Fibroblast of peridontal ligament (primary cell): ENCODE results near the gene SLC30A3.

Experiments used
- DNase-seq: peaks from one replicate; pipeline ENCODE4 v3.0.0-alpha.2; 2010; ENCODE audit errors: extremely low read depth

SLC30A3 gene

DNA sequence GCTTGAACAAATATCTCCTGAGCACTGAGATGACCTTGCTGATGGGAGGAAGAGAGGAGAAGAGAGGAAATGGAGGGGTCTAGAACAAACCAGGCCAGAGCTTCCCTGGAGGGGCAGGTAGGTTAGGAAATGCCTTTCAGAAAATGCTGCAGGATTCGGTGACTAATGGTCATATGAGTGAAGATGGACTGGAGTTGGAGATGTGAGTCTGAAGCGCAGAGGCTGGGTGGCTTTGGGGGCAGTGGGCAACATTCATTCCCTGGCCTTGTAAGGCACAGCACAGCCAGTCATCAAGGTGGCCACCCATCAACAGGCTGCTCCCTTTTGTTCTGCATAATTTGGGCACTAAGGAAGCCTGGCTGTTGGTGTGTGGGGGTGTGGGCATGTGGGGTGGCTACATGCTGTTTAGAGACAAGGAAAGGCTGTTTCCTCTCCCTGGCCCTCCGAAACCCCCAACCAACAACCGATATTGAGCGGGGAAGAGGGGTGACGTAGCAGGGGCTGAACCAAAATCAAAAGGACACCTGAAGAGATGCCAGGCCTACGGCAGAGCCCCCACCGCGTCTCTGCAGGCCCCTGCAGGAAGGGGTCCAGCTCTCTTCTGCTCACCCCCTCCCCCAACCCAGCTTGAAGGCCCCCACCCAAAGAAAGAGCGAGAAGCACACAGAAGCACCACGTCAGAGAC lies 1.5 kb downstream of the SLC30A3 start:
- DNase-seq, result no peak

DNA sequence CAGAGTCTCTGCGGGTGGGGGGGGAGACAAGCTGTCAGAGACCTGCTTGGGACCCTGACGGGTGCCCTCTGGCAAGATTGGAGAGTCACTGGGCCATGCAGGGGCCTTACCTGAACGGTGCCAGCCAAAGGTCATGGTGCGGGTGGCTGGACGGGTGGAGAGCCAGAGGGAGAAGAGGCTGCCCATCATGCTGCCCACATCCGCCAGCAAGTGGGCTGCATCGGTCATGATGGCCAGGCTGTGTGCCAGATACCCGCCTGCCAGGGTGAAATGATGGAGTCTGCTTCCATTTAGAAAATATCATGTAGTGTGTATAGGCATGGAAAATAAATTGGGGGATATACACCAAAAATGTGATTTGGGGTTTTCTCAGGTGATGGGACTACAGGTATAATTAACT lies 4.8 kb downstream of the SLC30A3 start:
- no peak for DNase-seq

DNA sequence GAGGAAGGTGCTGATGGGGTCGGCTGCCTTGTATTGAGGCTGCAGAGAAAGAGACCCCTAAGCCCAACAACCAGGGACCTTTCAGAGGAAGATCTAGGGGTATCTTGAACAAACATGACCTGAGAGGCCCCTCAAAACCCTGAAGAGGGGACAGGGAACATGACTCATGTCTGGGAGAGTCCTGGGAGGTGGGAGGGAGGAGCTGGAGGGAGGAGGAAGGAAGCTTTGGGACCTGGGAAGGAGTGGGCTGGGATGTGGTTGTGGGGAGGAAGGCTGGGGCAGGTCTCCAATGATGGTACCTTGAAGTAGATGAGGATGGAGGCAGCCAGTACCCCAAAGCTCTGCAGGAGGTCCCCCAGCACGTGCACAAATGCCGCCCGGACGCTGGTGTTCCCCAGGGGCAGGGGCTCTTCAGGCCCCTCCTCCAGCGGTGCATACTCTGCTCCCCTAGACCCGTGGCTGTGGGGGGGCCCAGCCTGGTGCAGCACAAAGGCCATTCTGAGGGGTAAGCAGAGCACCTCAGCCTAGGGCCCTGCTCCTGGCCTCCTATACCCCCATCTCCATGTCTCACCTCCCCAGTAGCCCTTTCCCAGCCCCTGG lies 5.9 kb downstream of the SLC30A3 start:
- DNase-seq, result no peak

DNA sequence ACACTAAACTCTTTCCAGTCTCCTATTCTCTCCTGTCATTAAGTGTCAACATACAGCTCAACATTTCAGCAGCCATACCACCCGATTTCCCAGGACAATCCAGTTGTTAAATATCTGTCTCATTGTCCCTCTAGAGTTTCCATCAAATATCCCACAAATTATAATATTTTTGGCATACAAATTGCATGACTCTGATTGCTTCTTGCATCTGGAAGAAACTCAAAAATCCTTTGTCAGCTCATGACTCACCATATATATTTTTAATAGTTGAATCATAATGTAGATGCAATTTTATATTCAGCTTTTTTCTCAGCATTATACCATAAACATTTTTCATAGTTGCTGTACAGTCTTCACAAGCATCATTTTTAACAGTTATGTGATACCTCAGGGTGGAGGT lies 7.2 kb downstream of the SLC30A3 start:
- peak; percentile 75 for DNase-seq

DNA sequence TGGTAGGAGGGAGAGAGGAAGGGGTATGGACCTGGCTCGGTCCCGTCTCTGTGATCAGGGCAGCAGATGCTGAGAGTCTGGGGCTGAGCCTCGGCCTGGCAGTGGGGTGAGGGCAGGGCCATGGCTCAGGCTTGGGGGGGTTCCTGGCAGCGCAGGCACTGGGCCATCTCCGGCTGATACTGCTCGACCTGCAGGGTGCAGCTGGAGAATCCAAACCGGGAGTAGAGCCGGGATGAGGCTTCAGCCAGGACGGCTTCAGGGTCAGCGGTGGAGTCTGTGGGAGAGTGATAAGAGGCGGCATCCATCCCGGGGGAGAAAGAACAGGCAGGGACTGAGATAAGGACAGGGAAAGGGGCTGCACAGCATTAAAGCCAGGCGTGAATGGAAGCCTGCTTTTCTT lies 7.7 kb downstream of the SLC30A3 start:
- no peak for DNase-seq

DNA sequence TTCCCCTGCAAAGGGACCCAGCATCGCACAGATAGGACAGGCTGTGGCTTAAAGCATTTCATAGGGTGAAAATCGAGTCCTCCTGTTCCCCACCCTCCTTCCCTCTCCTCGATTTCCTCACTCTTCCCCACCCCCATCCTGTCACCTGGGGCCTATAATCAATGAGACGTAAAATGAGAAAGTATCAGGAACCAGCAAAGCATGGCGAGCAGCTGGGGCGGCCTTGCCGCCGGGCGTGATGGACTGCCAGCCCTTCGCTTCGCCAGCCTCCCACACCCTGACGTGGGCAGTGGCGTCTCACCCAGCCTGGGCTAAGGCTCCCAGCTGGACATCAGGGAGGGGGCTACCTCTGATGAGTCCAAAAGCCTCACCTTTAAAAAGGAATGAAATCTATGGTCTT lies 11.1 kb downstream of the SLC30A3 start:
- no peak for DNase-seq

DNA sequence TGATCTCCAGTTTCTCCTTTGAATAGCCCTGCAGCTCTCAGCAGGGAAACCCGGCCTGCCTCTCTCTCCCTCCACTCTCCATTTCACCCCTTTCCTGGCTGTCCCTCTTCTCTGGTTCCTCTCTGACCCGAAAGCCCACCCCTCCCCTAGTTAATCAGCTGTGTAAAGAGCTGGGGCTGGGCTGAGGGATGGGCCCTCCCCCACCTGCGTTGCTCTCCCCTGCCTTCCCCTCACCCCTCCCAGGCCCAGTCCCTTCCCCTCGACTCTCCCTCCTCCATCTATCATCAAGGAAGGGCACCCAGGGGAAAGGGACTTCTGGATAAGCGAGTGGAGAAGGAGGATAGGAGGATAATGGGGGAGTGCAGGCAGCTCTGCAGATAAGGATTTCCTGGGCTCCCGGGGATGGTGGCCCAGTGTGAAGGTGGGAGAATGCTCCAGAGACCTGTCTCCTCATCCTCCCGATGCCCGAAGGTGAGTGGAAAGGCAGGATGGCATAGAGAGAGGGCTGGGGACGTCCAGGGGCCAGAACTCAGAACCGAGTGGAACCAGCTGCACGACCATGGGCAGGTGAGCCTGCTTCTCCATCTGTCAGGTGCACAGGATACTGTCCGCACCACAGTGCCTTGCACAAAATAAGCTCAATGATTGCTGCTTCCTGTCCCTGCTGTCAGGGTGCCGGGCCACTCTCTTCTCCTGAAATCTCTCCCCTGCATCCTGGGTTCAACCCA lies 12.0 kb downstream of the SLC30A3 start:
- no peak for DNase-seq

DNA sequence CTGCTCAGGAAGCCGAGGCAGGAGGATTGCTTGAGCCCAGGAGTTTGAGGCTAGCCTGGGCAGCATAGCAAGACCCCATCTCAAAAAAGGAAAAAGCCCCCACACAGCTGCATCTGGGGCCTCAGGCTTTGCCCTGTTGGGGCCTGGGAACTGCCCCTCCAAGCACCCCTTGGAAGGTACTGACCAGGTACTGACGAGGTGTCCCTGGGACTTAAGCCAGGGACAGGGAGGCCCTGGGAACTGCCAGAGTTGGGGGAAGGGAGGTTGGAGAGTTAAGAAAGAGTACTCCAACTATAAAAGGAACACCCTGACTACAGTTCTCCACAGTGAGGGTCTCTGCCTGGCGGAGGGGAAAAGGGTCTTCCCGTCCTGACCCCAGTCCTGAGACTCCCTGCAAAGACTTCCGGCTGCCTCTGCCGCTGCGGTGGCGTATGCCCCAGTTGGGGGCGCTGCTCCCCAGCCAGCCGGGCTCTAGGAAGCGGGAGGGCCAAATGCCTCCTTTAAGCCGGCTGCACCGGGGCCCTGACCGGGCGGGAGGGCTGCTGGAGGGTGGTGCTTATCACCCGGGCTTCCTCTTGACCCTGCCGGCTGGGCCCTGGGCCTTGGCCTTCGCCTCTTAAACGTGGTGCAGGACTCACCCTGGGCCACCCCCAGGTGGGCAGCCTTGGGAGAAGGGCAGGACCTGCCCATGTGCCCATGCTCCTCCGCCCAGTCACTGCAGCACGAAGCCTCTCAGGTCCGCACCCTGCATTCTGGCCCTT lies 12.8 kb downstream of the SLC30A3 start:
- DNase-seq, result peak; percentile 33

DNA sequence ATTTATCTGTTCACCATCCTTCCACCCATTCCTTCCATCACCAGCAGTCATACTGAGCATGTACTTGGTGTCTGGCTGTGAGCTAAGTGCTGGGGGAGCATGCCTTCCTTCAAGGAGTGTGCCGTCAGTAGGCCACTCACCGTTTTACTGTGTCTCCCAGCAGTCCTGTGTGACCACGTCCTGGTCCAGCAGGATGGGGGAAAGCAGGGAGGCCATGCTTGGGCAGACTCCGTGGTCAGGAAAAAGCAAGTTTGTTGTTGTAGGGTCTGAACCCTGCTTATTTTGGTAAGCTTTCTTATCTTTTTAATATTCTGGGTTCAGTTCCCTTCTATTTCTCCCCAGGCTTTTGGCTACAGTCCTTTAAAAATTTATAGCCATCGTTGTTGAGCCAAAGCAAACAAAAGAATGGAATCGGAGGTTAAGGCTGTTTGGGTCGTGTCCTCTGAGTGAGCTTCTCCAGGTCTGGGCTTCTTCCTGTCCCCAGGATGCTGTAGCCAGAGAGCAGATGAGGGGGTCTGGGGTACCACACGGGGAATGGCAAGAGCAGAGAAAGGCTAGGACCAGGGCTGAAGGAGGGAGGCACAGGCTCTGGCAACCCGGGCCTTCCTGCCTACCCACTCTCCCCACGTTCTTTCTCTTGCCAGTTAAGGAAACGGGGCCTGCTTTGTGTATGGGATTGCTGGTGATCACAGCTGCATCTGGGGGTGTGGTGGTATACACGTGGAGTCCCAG lies 13.5 kb downstream of the SLC30A3 start:
- DNase-seq, result no peak

DNA sequence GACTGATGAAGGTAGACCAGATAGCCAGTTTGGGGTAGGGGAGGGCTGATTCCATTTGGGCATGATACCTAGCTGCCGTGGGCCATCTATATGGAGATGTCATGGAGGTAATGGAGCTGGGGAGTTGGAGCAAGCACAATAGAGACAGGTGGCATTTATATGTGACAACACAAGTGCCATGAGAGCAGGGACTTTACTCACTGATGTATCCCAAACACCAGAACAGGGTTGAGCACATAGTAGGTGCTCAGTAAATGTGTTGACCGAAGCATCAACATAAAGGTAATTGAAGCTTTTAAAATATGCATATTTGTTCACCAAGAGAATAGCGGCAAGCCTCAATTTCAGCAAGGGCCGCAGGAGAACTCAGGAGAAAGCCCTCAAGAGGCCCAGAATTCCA lies 15.0 kb downstream of the SLC30A3 start:
- DNase-seq, result no peak

DNA sequence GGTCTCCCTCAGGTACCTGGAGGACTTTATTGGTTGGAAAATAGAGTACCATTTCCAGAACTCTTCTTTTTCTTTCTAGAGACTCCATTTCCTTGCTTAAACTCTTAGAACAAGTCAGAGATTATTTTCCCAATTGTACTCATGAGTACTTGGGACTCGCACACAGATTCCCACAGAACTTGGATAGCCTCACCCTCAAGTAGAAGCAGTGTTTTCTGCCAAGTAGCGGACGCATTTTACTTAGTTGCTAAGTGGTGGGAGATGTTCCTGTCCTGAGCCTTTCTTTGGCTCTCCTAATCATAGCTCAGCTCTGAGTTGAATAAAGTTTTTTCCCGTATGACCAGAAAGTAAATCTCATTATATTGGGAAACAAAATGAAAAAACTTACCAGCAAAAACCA lies 17.2 kb downstream of the SLC30A3 start:
- no peak for DNase-seq

DNA sequence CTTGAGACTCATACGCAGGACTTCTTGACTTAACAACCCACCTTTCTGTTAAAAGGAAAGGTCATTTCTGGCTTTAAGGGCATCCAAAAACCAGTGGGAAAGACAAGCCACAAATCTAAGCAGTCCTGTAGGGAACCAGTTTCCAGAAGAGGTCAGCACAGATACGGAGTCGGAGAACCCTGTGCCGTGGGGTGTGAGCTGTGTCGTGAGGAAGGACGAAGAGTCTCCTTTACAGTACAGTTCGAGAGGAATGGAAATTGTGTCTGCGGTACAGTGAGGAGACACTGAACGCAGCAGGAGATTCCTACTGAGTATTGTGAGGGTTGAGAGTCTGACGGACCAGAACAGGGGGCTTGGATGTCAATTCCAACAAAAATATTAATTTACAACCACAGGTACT lies 17.7 kb downstream of the SLC30A3 start:
- no peak for DNase-seq

DNA sequence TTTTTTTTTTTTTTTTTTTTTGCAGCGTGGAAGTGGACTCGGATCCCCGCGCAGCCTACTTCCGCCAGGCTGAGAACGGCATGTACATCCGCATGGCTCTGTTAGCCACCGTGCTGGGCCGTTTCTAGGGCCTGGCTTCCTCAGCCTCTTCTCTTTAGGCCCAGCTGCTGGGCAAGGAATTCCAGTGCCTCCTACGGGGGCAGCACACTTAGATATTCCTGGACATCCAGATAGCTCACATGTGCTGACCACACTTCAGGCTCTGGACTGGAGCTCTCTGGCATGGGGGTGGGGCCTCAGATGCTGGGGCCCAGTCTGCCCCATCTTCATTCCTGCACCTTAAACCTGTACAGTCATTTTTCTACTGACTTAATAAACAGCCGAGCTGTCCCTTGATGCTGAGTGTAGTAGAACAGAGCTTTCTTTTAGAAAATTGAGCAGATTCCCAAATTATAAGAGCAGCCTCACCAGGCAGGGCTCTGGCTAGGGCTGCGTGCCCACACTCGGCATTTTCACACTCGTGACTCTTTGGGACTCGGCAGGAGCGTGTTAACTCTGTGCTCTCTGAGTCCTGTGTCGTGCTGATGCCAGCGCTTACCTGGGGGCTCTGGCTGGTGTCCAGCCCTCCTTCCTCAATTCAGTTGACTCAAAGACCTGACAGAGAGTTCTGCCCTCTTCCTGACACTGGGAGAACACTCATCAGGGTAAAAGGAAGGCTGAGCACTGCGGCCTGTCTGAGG lies 19.3 kb downstream of the SLC30A3 start:
- no peak for DNase-seq

DNA sequence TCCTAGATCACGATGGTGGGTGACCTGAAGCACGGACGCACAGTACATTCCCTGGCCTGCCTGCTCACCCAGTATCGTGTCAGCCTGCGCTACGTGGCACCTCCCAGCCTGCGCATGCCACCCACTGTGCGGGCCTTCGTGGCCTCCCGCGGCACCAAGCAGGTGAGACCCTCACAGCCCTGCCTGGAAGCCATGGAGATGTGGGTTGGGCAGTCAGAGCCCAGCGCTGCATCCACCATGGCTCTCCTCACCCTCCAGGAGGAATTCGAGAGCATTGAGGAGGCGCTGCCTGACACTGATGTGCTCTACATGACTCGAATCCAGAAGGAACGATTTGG lies 20.3 kb downstream of the SLC30A3 start:
- no peak for DNase-seq

DNA sequence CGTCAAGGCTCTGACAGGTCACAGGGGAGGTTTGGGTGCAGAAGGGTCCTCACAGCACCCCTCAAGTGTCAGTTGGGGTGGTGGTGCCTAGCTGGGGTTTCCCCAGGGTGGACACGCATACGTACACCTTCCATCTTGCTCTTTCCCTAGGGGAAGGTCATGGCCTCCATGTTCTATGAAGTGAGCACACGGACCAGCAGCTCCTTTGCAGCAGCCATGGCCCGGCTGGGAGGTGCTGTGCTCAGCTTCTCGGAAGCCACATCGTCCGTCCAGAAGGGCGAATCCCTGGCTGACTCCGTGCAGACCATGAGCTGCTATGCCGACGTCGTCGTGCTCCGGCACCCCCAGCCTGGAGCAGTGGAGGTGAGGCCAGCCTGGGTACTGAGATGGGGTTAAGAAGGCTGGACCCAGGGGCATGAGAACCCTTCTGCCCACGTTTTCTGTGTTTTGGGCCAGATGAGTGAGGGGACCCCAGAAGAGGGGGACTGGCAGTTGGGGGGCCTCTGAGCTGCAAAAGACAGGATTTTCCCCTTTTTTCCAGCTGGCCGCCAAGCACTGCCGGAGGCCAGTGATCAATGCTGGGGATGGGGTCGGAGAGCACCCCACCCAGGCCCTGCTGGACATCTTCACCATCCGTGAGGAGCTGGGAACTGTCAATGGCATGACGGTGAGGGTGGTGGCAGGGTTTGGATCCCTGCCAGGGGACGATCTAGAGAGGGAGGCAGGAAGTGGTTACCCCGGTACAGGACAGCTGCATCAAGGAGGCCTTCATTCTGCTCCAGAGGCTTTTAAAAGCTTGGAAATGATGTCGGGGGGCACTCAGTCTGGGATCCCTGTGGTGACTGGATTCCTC lies 20.9 kb downstream of the SLC30A3 start:
- DNase-seq, result no peak

DNA sequence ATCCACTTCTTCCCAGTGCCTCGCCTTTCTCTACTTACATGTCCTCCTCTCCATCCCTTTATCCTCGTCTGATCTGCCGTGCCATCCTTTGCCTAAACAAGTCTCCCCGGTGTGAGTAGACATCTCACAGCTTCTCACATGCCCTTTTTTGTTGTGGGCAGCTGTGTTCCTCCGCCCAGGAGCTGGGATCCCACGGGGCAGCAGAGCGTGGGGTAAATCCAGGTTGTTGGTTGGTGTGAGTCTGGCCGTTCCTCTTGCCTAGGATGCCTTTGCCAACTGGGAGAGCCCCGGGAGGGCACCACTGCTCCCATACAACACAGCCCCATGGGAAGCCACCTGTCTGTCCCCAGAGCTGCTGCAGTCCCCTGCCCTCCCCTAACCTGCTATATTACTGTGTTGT lies 22.4 kb downstream of the SLC30A3 start:
- no peak for DNase-seq

DNA sequence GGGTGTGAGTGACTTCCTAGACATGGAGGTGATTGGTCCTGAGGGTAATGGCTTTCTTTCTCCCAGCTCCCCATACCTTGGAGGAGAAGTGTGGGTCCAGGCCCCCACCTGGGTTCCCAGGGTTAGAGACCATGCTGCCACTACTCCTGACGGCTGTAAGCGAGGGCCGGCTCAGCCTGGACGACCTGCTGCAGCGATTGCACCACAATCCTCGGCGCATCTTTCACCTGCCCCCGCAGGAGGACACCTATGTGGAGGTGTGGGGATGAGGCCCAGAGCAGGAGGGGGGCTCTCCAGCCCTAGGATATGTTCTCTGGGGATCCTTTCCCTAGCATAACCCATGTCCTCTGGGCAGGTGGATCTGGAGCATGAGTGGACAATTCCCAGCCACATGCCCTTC lies 23.9 kb downstream of the SLC30A3 start:
- no peak for DNase-seq

DNA sequence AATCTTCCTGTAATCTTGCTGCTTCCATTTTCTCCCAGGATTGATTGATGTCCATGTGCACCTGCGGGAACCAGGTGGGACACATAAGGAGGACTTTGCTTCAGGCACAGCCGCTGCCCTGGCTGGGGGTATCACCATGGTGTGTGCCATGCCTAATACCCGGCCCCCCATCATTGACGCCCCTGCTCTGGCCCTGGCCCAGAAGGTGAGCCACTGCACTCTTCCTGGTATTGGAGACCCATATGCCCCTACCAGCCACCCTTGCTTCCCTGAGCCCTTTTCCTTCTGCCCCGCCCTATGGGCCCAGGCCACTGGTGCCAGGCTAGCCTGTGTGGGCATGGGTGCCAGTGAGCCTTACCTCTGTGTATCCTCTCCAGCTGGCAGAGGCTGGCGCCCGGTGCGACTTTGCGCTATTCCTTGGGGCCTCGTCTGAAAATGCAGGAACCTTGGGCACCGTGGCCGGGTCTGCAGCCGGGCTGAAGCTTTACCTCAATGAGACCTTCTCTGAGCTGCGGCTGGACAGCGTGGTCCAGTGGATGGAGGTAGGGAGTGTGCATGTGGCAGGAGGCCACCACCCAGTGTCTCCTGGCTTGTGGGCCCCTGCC lies 25.4 kb downstream of the SLC30A3 start:
- DNase-seq, result no peak

DNA sequence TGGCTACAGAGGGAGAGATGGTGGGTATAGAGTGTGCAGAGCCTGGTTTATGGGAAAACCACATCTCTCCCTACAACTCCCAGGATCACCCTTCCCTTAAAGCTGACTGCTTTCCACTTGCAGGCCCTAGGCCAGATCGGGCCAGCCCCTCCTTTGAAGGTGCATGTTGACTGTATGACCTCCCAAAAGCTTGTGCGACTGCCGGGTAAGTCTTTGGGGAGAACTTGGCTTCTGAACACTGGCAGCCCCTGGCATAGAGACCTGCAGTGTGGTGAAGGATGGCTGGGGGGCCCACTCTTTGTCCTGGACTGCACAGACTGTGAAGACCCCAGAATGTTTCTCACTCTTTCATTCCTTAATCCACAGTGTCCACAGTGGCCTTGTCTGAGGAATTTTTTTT lies 26.2 kb downstream of the SLC30A3 start:
- DNase-seq, result no peak

DNA sequence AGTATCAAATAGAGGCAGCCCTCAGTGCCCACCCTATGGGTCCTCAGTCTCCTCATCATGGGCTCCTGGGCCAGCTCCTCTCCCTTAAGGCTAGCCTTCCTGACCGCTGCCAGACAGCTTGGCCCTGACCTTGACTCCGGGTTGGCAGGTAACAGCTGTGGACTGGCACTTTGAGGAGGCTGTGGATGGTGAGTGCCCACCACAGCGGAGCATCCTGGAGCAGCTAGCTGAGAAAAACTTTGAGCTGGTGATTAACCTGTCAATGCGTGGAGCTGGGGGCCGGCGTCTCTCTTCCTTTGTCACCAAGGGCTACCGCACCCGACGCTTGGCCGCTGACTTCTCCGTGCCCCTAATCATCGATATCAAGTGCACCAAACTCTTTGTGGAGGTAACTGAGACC lies 26.7 kb downstream of the SLC30A3 start:
- no peak for DNase-seq
